ENCODE results near the gene AQP12A. TPM values are rescaled to one million over a fixed set of nuclear protein-coding genes. Genes with fewer than 3 reads are reported as not detected.

Gene AQP12A
- polyA plus RNA-seq, 2 of the 4 experiments (the other 2 are of a cell fraction) = not detected

GRCh38 chr2:240711296-240711695 lies 19.6 kb downstream of the AQP12A start:
- H3K9me3 ChIP-seq = no peaks in the 10 kb centered on the region
- CTCF ChIA-PET = interaction anchor here (0.6 to 1.4 kb wide), 4 partner anchors 9 to 196 kb away, joined by 3 to 4 read pairs (median 3); no protein-coding TSS in a partner anchor
- TF ChIP-seq EHMT2 (IDR thresholded peaks at IDR 0.05; ENCODE audit: low read depth) = no peak
- TF ChIP-seq PBX3 (IDR thresholded peaks at IDR 0.05) = no peak
- no peak for TF ChIP-seq ZSCAN20 (CRISPR knock-in tag; IDR thresholded peaks at IDR 0.05)
- TF ChIP-seq CBX8 (IDR thresholded peaks at IDR 0.05) = no peak
- TF ChIP-seq RARB (CRISPR knock-in tag; IDR thresholded peaks at IDR 0.05) = no peak
- no peak for TF ChIP-seq HEYL (CRISPR knock-in tag; IDR thresholded peaks at IDR 0.05)
- TF ChIP-seq NFE2L2 (conservative IDR thresholded peaks at IDR 0.05; ENCODE audit: low read length) = no peak
- no peak for TF ChIP-seq USF2 (IDR thresholded peaks at IDR 0.05)
- no peak for TF ChIP-seq HOXB13 (CRISPR knock-in tag; IDR thresholded peaks at IDR 0.05; ENCODE audit: low read depth)
- TF ChIP-seq BCL3 (IDR thresholded peaks at IDR 0.05) = no peak
- TF ChIP-seq HOXB5 (CRISPR knock-in tag; IDR thresholded peaks at IDR 0.05) = no peak
- TF ChIP-seq NPAS2 (CRISPR knock-in tag; IDR thresholded peaks at IDR 0.05; ENCODE audit: borderline replicate concordance) = no peak
- TF ChIP-seq KDM5A (IDR thresholded peaks at IDR 0.05) = no peak
- TF ChIP-seq CEBPB (IDR thresholded peaks at IDR 0.05) = no peak
- TF ChIP-seq SMC3 (IDR thresholded peaks at IDR 0.05) = no peak
- no peak for TF ChIP-seq HMGXB4 (CRISPR knock-in tag; IDR thresholded peaks at IDR 0.05; ENCODE audit: borderline replicate concordance)
- no peak for TF ChIP-seq CHD4 (IDR thresholded peaks at IDR 0.05; ENCODE audit: borderline replicate concordance)
- no peak for TF ChIP-seq ZC3H11A (IDR thresholded peaks at IDR 0.05)
- TF ChIP-seq CTCF (IDR thresholded peaks at IDR 0.05) = no peak
- DNase-seq (ENCODE audit: low read depth in 1 of 2, low spot score in 1 of 2) (no peak), ATAC-seq (no peak), FAIRE-seq (no peak)
- no peak overlapping the region for H3K27ac ChIP-seq
- WGBS (ENCODE audit: missing lambda C conversion rate) = 70% methylated on average over 9 of the region's 9 CpGs
- POLR2A ChIA-PET = no interaction called here
- H3K4me1 ChIP-seq = no peaks in the 10 kb centered on the region
- no peak overlapping the region for H3K4me2 ChIP-seq
- no peak overlapping the region for H3K4me3 ChIP-seq

- DNase-seq (ENCODE audit: low read depth in 1 of 2, low spot score in 1 of 2) (no peak), ATAC-seq (no peak), FAIRE-seq (no peak)
- 74% methylated on average over 3 of the region's 5 CpGs for WGBS (ENCODE audit: missing lambda C conversion rate)
- no peak overlapping the region for H3K27ac ChIP-seq
- POLR2A ChIA-PET = no interaction called here
- H3K9me3 ChIP-seq = no peaks in the 10 kb centered on the region
- no peaks in the 10 kb centered on the region for H3K4me1 ChIP-seq
- no peak overlapping the region for H3K4me3 ChIP-seq
- CTCF ChIA-PET = interaction anchor here (0.8 to 1.4 kb wide), 2 partner anchors 8 to 11 kb away, joined by 3 to 4 read pairs; no protein-coding TSS in a partner anchor
- H3K4me2 ChIP-seq = no peak overlapping the region
- TF ChIP-seq NPAS2 (CRISPR knock-in tag; IDR thresholded peaks at IDR 0.05; ENCODE audit: borderline replicate concordance) (no peak), RAD21 (conservative IDR thresholded peaks at IDR 0.05 in 1 of 2, IDR thresholded peaks at IDR 0.05 in 1 of 2) (no peak), FOSB (CRISPR knock-in tag; IDR thresholded peaks at IDR 0.05) (no peak), POLR2AphosphoS2 (conservative IDR thresholded peaks at IDR 0.05; ENCODE audit: low read length) (no peak), PBX3 (IDR thresholded peaks at IDR 0.05) (no peak), KDM5A (IDR thresholded peaks at IDR 0.05) (no peak), MAFK (IDR thresholded peaks at IDR 0.05; ENCODE audit: partially characterized antibody) (no peak), HEYL (CRISPR knock-in tag; IDR thresholded peaks at IDR 0.05) (no peak), HES2 (IDR thresholded peaks at IDR 0.05) (no peak), BHLHE40 (IDR thresholded peaks at IDR 0.05; ENCODE audit: low read depth, low read length) (no peak), HMGXB4 (CRISPR knock-in tag; IDR thresholded peaks at IDR 0.05; ENCODE audit: borderline replicate concordance) (no peak), FOXS1 (CRISPR knock-in tag; IDR thresholded peaks at IDR 0.05) (no peak), SMC3 (IDR thresholded peaks at IDR 0.05) (no peak)
Measured at GRCh38 chr2:240711701-240712100, 20.0 kb downstream of the AQP12A start.
